WTC11 (cell line): ENCODE results near the gene ITGA3. TPM values are rescaled to one million over a fixed set of nuclear protein-coding genes. Genes with fewer than 3 reads are reported as not detected.

ENCODE experiments used
- ATAC-seq: fragments of 200-7000 bp; cut with Tn5 transposase; 2 replicates; pipeline ENCODE4 v1.10.0; 2021; ENCODE audit warnings: mild to moderate bottlenecking, moderate library complexity
- CTCF ChIA-PET: fragments of 300-600 bp; sonication (Branson Sonifier 250); formaldehyde crosslinking; loops from one replicate; lab custom pipeline; 2021; ENCODE audit warnings: antibody characterized with exemption; lab: Charles Lee
- POLR2A ChIA-PET: fragments of 350-600 bp; sonication (Branson Sonifier 250); formaldehyde crosslinking; loops from one replicate; lab custom pipeline; 2021; ENCODE audit warnings: antibody characterized with exemption; lab: Charles Lee
- DNase-seq: peaks from one replicate; pipeline ENCODE4 v3.0.0; 2021; ENCODE audit warnings: low spot score
- H3K27ac Mint-ChIP-seq: 2 replicates; pipeline ENCODE4 v1.8.0; 2021; ENCODE audit warnings: mixed read lengths
- H3K27me3 Mint-ChIP-seq: 2 replicates; pipeline ENCODE4 v1.8.0; 2021; ENCODE audit warnings: low read depth, mild to moderate bottlenecking, moderate library complexity, mixed read lengths
- H3K36me3 Mint-ChIP-seq: 2 replicates; pipeline ENCODE4 v1.8.0; 2021; ENCODE audit warnings: mixed read lengths
- H3K4me1 Mint-ChIP-seq: 2 replicates; pipeline ENCODE4 v1.8.0; 2022; ENCODE audit warnings: mixed read lengths
- H3K4me3 Mint-ChIP-seq: 2 replicates; pipeline ENCODE4 v1.8.0; 2021; ENCODE audit warnings: mild to moderate bottlenecking, moderate library complexity, mixed read lengths
- H3K9me3 Mint-ChIP-seq: 2 replicates; pipeline ENCODE4 v1.8.0; 2021; ENCODE audit warnings: mixed read lengths
- ATF3 ChIP-seq: sonication (generic); formaldehyde crosslinking; conservative IDR thresholded peaks from 2 replicates; pipeline ENCODE4 v1.8.1; 2022; ENCODE audit warnings: mild to moderate bottlenecking, missing genetic modification reagents
- CDX4 ChIP-seq: fragments of 250-450 bp; sonication (Bioruptor Pico); IDR thresholded peaks from 2 replicates; pipeline ENCODE4 v1.9.0; 2021; ENCODE audit warnings: moderate library complexity, mild to moderate bottlenecking, inconsistent platforms, borderline replicate concordance
- CREM ChIP-seq: sonication (generic); formaldehyde crosslinking; IDR thresholded peaks from 2 replicates; pipeline ENCODE4 v1.8.1; 2022; ENCODE audit warnings: mild to moderate bottlenecking, missing genetic modification reagents, moderate library complexity
- ETV6 ChIP-seq: sonication (generic); formaldehyde crosslinking; IDR thresholded peaks from 2 replicates; pipeline ENCODE4 v1.8.1; 2022; ENCODE audit warnings: mild to moderate bottlenecking, missing genetic modification reagents
- HMGA2 ChIP-seq: fragments of 250-450 bp; sonication (Bioruptor Pico); IDR thresholded peaks from 2 replicates; pipeline ENCODE4 v1.4.0; 2021; ENCODE audit warnings: mild to moderate bottlenecking, moderate library complexity
- IRF2 ChIP-seq: sonication (generic); formaldehyde crosslinking; IDR thresholded peaks from 2 replicates; pipeline ENCODE4 v1.8.0; 2022; ENCODE audit warnings: low read depth, missing genetic modification reagents, borderline replicate concordance
- JUN ChIP-seq: sonication (generic); formaldehyde crosslinking; IDR thresholded peaks from 2 replicates; pipeline ENCODE4 v1.8.0; 2023; ENCODE audit warnings: mild to moderate bottlenecking, missing genetic modification reagents
- MAX ChIP-seq: sonication (generic); formaldehyde crosslinking; IDR thresholded peaks from 2 replicates; pipeline ENCODE4 v1.8.0; 2022; ENCODE audit warnings: mild to moderate bottlenecking, missing genetic modification reagents
- MXD4 ChIP-seq: fragments of 250-450 bp; sonication (Bioruptor Pico); IDR thresholded peaks from 2 replicates; pipeline ENCODE4 v1.8.0; 2021; ENCODE audit warnings: mild to moderate bottlenecking, moderate library complexity, borderline replicate concordance
- MYBL2 ChIP-seq: sonication (generic); formaldehyde crosslinking; IDR thresholded peaks from 2 replicates; pipeline ENCODE4 v1.8.1; 2023; ENCODE audit warnings: mild to moderate bottlenecking, moderate library complexity, missing genetic modification reagents
- NFE2L1 ChIP-seq: sonication (generic); formaldehyde crosslinking; IDR thresholded peaks from 2 replicates; pipeline ENCODE4 v1.8.1; 2023; ENCODE audit warnings: missing genetic modification reagents
- NFYB ChIP-seq: sonication (generic); formaldehyde crosslinking; conservative IDR thresholded peaks from 2 replicates; pipeline ENCODE4 v1.8.0; 2022; ENCODE audit warnings: low read depth, missing genetic modification reagents
- NR3C1 ChIP-seq: sonication (generic); formaldehyde crosslinking; conservative IDR thresholded peaks from 2 replicates; pipeline ENCODE4 v1.8.1; 2023; ENCODE audit warnings: low read depth, mild to moderate bottlenecking, missing genetic modification reagents
- PRDM15 ChIP-seq: sonication (generic); formaldehyde crosslinking; IDR thresholded peaks from 2 replicates; pipeline ENCODE4 v1.8.0; 2022; ENCODE audit warnings: missing genetic modification reagents
- TEAD4 ChIP-seq: sonication (generic); formaldehyde crosslinking; IDR thresholded peaks from 2 replicates; pipeline ENCODE4 v1.8.0; 2022; ENCODE audit warnings: mild to moderate bottlenecking, missing genetic modification reagents
- USF1 ChIP-seq: sonication (generic); formaldehyde crosslinking; IDR thresholded peaks from 2 replicates; pipeline ENCODE4 v1.8.0; 2022; ENCODE audit warnings: mild to moderate bottlenecking, missing genetic modification reagents
- ZMAT4 ChIP-seq: fragments of 250-450 bp; sonication (Bioruptor Pico); IDR thresholded peaks from 2 replicates; pipeline ENCODE4 v1.9.0; 2021; ENCODE audit warnings: mild to moderate bottlenecking
- ZNF121 ChIP-seq: sonication (generic); formaldehyde crosslinking; IDR thresholded peaks from 2 replicates; pipeline ENCODE4 v1.8.0; 2023; ENCODE audit warnings: missing genetic modification reagents
- ZNF138 ChIP-seq: sonication (generic); formaldehyde crosslinking; conservative IDR thresholded peaks from 2 replicates; pipeline ENCODE4 v1.8.1; 2022; ENCODE audit warnings: mild to moderate bottlenecking, moderate library complexity, missing genetic modification reagents
- ZNF425 ChIP-seq: fragments of 250-450 bp; sonication (Bioruptor Pico); conservative IDR thresholded peaks from 2 replicates; pipeline ENCODE4 v1.9.0; 2021; ENCODE audit warnings: mild to moderate bottlenecking
- total RNA-seq: library from RNA; stranded (reverse); gene quantifications from 3 replicates; pipeline ENCODE4 v1.2.3, GENCODE V29; 2021

Gene ITGA3
- total RNA-seq, 1 experiment from 2014 or later = 35.3 TPM

GRCh38 chr17:50098583-50098982, 42.7 kb downstream of the ITGA3 start (continued):
- TF ChIP-seq USF1 (CRISPR knock-in tag) (no peak), NR3C1 (CRISPR knock-in tag) (no peak), MXD4 (CRISPR knock-in tag) (no peak), CREM (CRISPR knock-in tag) (no peak), PRDM15 (no peak), JUN (CRISPR knock-in tag) (no peak), TEAD4 (CRISPR knock-in tag) (no peak), NFYB (CRISPR knock-in tag) (no peak), NFE2L1 (CRISPR knock-in tag) (no peak)
- TF ChIP-seq, all 79 proteins: peak for 0

- CTCF ChIA-PET = interaction anchor here (1.4 to 1.7 kb wide), 2 partner anchors 18 to 19 kb away, joined by 3 to 4 read pairs; no protein-coding TSS in a partner anchor
- Mint-ChIP-seq H3K4me3 (no peak overlapping the region), H3K27me3 (no peaks in the 10 kb centered on the region), H3K4me1 (peaks cover 21% of the 10 kb centered on the region), H3K9me3 (no peaks in the 10 kb centered on the region), H3K27ac (no peak overlapping the region), H3K36me3 (no peaks in the 10 kb centered on the region)
- POLR2A ChIA-PET = no interaction called here
- TF ChIP-seq ATF3 = no peak
- TF ChIP-seq IRF2 = no peak
- TF ChIP-seq USF1 (CRISPR knock-in tag) = no peak
- TF ChIP-seq CDX4 = no peak
- no peak for TF ChIP-seq ZMAT4
- TF ChIP-seq ZNF425 = no peak
- no peak for TF ChIP-seq HMGA2
- no peak for TF ChIP-seq MYBL2 (CRISPR knock-in tag)
- no peak for TF ChIP-seq ZNF138 (CRISPR knock-in tag)
- no peak for TF ChIP-seq MAX (CRISPR knock-in tag)
- no peak for TF ChIP-seq ETV6
- no peak for TF ChIP-seq ZNF121 (CRISPR knock-in tag)
- TF ChIP-seq CREM (CRISPR knock-in tag) = no peak
- DNase-seq = no peak
- no peak for ATAC-seq
Observed at GRCh38 chr17:50099003-50099402, 43.1 kb downstream of the ITGA3 start.
